CD14-positive monocyte (primary cell): Measurements from ENCODE around the gene BCCIP. TPM values are rescaled to one million over a fixed set of nuclear protein-coding genes. Genes with fewer than 3 reads are reported as not detected.

ENCODE experiments used
- DNase-seq, 3 donors: peaks; one replicate each; pipeline ENCODE4 v3.0.0-alpha.2; 2011 to 2022
- H2AFZ ChIP-seq: 2 replicates; pipeline ENCODE4 v1.6.0; 2012; ENCODE audit warnings: mild to moderate bottlenecking, low read depth, low read length, inconsistent platforms; ENCODE audit not compliant: insufficient read depth, poor library complexity, severe bottlenecking
- H3K27ac ChIP-seq, 2 donors: 1 replicate in 1 of 2; 2 replicates in 1 of 2; pipeline ENCODE4 v1.5.1; 2012 to 2013; ENCODE audit warnings: low read length in 2 of 2, control low read depth in 1 of 2, inconsistent platforms in 1 of 2, low read depth in 1 of 2, mild to moderate bottlenecking in 1 of 2
- H3K27me3 ChIP-seq, 2 donors: one replicate each; pipeline versions ENCODE4 v1.6.0 to v1.6.1; 2011 to 2013; ENCODE audit warnings: low read length in 2 of 2; ENCODE audit not compliant: control insufficient read depth in 2 of 2, insufficient read depth in 2 of 2
- H3K36me3 ChIP-seq, 2 donors: replicated peaks in 1 of 2; 1 replicate in 1 of 2; 2 replicates in 1 of 2; pipeline versions ENCODE4 v1.5.1 to v1.6.1; 2012 to 2013; ENCODE audit warnings: low read length in 2 of 2, control low read depth in 1 of 2, inconsistent platforms in 1 of 2, mild to moderate bottlenecking in 1 of 2; ENCODE audit not compliant: insufficient read depth in 2 of 2, control insufficient read depth in 1 of 2
- H3K4me1 ChIP-seq, 2 donors: 1 replicate in 1 of 2; 2 replicates in 1 of 2; pipeline versions ENCODE4 v1.5.1 to v1.6.1; 2012 to 2013; ENCODE audit warnings: low read length in 2 of 2, control low read depth in 1 of 2, inconsistent platforms in 1 of 2, mild to moderate bottlenecking in 1 of 2, moderate library complexity in 1 of 2; ENCODE audit not compliant: insufficient read depth in 2 of 2, control insufficient read depth in 1 of 2
- H3K4me2 ChIP-seq: replicated peaks from 2 replicates; pipeline ENCODE3; 2012; ENCODE audit warnings: low read length, moderate library complexity, mild to moderate bottlenecking; ENCODE audit not compliant: poor library complexity, severe bottlenecking; ENCODE audit errors: extremely low read depth
- H3K4me3 ChIP-seq, 3 experiments: fragments of 200-600 bp in 1 of 3; sonication (generic) in 1 of 3; replicated peaks in 1 of 3; 1 replicate in 2 of 3; 2 replicates in 1 of 3; pipeline ENCODE4 v1.5.1; 2011 to 2013; ENCODE audit warnings: low read length in 3 of 3, mild to moderate bottlenecking in 3 of 3, control low read depth in 2 of 3, low read depth in 2 of 3, inconsistent platforms in 1 of 3, moderate library complexity in 1 of 3
- H3K79me2 ChIP-seq: 2 replicates; pipeline ENCODE4 v1.6.0; 2012; ENCODE audit warnings: mild to moderate bottlenecking, control low read depth, inconsistent platforms, low read length, moderate library complexity; ENCODE audit not compliant: insufficient read depth
- H3K9ac ChIP-seq: 2 replicates; pipeline ENCODE4 v1.6.0; 2017; ENCODE audit warnings: low read length, mild to moderate bottlenecking; ENCODE audit not compliant: insufficient read depth, poor library complexity, severe bottlenecking
- H3K9me3 ChIP-seq, 2 donors: replicated peaks in 1 of 2; 1 replicate in 1 of 2; 2 replicates in 1 of 2; pipeline versions ENCODE4 v1.5.1 to v1.6.1; 2012 to 2013; ENCODE audit warnings: low read length in 2 of 2, control low read depth in 1 of 2; ENCODE audit not compliant: control insufficient read depth in 1 of 2, insufficient read depth in 1 of 2
- H4K20me1 ChIP-seq: 2 replicates; pipeline ENCODE4 v1.6.0; 2012; ENCODE audit warnings: mild to moderate bottlenecking, low read length, control low read depth, moderate library complexity; ENCODE audit not compliant: insufficient read depth
- H3K27ac Mint-ChIP-seq, 7 donors: one replicate each; pipeline ENCODE4 v1.8.0; 2020; ENCODE audit warnings: mild to moderate bottlenecking in 7 of 7, mixed read lengths in 7 of 7, moderate library complexity in 6 of 7, inconsistent platforms in 2 of 7
- H3K27me3 Mint-ChIP-seq, 3 donors: one replicate each; pipeline ENCODE4 v1.8.0; 2021 to 2022; ENCODE audit warnings: low read depth in 3 of 3, mild to moderate bottlenecking in 3 of 3, mixed read lengths in 3 of 3, moderate library complexity in 3 of 3, inconsistent platforms in 1 of 3
- H3K36me3 Mint-ChIP-seq, 2 donors: one replicate each; pipeline ENCODE4 v1.8.0; 2020; ENCODE audit warnings: mixed read lengths in 2 of 2, inconsistent platforms in 1 of 2, mild to moderate bottlenecking in 1 of 2
- H3K4me1 Mint-ChIP-seq: one replicate; pipeline ENCODE4 v1.8.0; 2020; ENCODE audit warnings: mild to moderate bottlenecking, mixed read lengths
- H3K4me3 Mint-ChIP-seq, 2 donors: one replicate each; pipeline ENCODE4 v1.8.0; 2020; ENCODE audit warnings: mild to moderate bottlenecking in 2 of 2, mixed read lengths in 2 of 2, moderate library complexity in 1 of 2
- H3K9me3 Mint-ChIP-seq, 7 donors: one replicate each; pipeline ENCODE4 v1.8.0; 2020 to 2022; ENCODE audit warnings: mixed read lengths in 7 of 7, mild to moderate bottlenecking in 6 of 7, moderate library complexity in 6 of 7, inconsistent platforms in 2 of 7
- WGBS: methylation state at CpG from one replicate; pipeline ENCODE4 v1.1.5; 2013; ENCODE audit warnings: missing lambda C conversion rate; ENCODE audit not compliant: insufficient coverage; 5-methylcytosine and 5-hydroxymethylcytosine counted together
- intact Hi-C, 2 donors: fragments of 100-400 bp; cut with micrococcal nuclease; formaldehyde crosslinking; loops; one replicate each; pipeline versions ENCODE4 v1.15.0 to v1.15.1; 2023
- polyA plus RNA-seq, 3 donors: library from polyadenylated mRNA; depleted of rRNA in 1 of 3; unstranded in 2 of 3; stranded (reverse) in 1 of 3; fragments of 300-500 nt in 2 of 3; fragments of >200 nt in 1 of 3; fragmentation: Illumina TruSeq in 2 of 3; gene quantifications; 1 replicate in 2 of 3; 2 replicates in 1 of 3; pipeline ENCODE4 v1.2.3, GENCODE V29; 2012 to 2021
- TF ChIP-seq, protein P1 (sequence below): fragments of 200-600 bp; IDR thresholded peaks from one replicate; pipeline ENCODE4 v1.8.0; 2022; ENCODE audit warnings: antibody characterized with exemption, mild to moderate bottlenecking

Gene BCCIP
- polyA plus RNA-seq, 3 donors, result 16.0 to 61.7 (median 59.3) TPM

DNA sequence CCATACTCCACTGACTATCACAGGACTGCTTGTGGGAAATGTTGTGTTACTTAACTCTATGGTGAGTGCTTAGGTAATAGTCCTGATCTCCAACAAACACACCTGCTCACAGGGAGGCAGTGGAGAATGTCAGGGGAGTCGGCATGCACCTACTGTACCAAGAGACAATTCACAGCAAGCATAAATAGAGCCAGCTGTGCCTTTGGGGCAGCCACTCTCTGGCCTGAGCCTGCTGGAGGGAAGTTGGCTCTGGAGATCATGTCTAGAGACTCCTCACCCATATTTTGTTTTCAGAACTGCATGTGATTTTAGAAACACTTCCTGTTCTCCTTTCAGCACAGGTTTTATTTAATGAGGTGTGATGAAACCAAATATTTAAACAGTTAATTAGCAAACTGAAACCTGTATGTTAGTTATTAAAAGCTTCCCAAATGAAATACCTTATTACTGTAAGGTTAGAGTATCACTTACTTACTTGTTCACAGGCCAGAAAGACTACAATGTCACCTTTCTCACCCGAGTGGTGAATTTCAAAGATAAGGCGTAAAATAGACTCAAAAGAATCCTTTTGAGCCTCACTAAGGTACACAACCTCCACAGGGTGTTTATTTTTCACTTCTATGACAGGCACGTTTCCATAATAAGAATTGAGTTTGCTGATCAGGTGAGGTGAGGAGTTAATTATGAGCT is 35.9 kb downstream of the BCCIP start:
- no peak for DNase-seq
- H3K9me3 ChIP-seq, result no peaks in the 10 kb centered on the region
- no peak overlapping the region for H3K27ac Mint-ChIP-seq
- intact Hi-C loops, result no loop called here
- H3K4me1 ChIP-seq, result no peaks in the 10 kb centered on the region
- WGBS, result no CpG with 5 or more reads among the region's 4 CpGs
- H3K36me3 ChIP-seq, result peaks cover 10 to 41% of the 10 kb centered on the region in 2 donors
- no peak overlapping the region for H3K27ac ChIP-seq
- H3K9me3 Mint-ChIP-seq, result no peaks in the 10 kb centered on the region
- no peaks in the 10 kb centered on the region for H3K4me1 Mint-ChIP-seq
- peaks cover 24 to 46% of the 10 kb centered on the region in 2 donors for H3K36me3 Mint-ChIP-seq
- H3K9ac ChIP-seq, result no peak overlapping the region
- H3K79me2 ChIP-seq, result no peaks in the 10 kb centered on the region
- H3K4me2 ChIP-seq, result no peak overlapping the region
- no peaks in the 10 kb centered on the region for H3K27me3 ChIP-seq
- H2AFZ ChIP-seq, result no peak overlapping the region
- H3K4me3 Mint-ChIP-seq, result no peak overlapping the region
- H4K20me1 ChIP-seq, result no peaks in the 10 kb centered on the region
- TF ChIP-seq, protein P1, sequence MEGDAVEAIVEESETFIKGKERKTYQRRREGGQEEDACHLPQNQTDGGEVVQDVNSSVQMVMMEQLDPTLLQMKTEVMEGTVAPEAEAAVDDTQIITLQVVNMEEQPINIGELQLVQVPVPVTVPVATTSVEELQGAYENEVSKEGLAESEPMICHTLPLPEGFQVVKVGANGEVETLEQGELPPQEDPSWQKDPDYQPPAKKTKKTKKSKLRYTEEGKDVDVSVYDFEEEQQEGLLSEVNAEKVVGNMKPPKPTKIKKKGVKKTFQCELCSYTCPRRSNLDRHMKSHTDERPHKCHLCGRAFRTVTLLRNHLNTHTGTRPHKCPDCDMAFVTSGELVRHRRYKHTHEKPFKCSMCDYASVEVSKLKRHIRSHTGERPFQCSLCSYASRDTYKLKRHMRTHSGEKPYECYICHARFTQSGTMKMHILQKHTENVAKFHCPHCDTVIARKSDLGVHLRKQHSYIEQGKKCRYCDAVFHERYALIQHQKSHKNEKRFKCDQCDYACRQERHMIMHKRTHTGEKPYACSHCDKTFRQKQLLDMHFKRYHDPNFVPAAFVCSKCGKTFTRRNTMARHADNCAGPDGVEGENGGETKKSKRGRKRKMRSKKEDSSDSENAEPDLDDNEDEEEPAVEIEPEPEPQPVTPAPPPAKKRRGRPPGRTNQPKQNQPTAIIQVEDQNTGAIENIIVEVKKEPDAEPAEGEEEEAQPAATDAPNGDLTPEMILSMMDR, result no peak
- H3K4me3 ChIP-seq, result no peak overlapping the region
- no peaks in the 10 kb centered on the region for H3K27me3 Mint-ChIP-seq

DNA sequence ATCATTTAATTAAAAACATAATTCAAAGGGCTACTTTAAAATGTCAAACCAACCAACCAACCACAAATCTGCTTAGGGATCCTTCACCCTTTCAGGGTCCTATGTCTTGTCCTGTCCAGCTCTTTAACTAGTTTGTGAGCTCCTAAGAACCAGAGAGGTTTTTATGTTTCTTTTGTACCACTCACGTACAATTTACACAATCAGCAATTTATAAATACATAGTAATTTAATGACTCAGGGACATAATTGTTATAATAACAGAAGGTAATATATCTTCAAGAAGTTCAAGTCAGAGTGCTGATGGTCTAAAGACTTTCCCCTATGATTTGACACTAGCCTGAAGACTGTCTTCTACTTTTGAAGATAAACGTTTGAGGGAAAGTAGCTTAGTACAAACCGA is 41.8 kb downstream of the BCCIP start:
- no peak for DNase-seq
- H3K9me3 Mint-ChIP-seq, result no peaks in the 10 kb centered on the region
- no peak overlapping the region for H3K4me3 Mint-ChIP-seq
- H3K4me3 ChIP-seq, result no peak overlapping the region
- TF ChIP-seq, protein P1, result no peak
- intact Hi-C loops, result loop anchor here in 1 of 2 donors (10.0 kb wide), 1 partner anchor 880 kb away; no protein-coding TSS in a partner anchor
- no peak overlapping the region for H2AFZ ChIP-seq
- H3K36me3 ChIP-seq, result peaks cover 14 to 43% of the 10 kb centered on the region in 2 donors
- H3K9ac ChIP-seq, result no peak overlapping the region
- H3K27me3 ChIP-seq, result no peaks in the 10 kb centered on the region
- WGBS, result 92% methylated on average over 2 of the region's 3 CpGs
- H3K27ac ChIP-seq, result no peak overlapping the region
- H3K4me2 ChIP-seq, result no peak overlapping the region
- H3K4me1 ChIP-seq, result no peaks in the 10 kb centered on the region
- H3K36me3 Mint-ChIP-seq, result peaks cover 24 to 38% of the 10 kb centered on the region in 2 donors
- H3K4me1 Mint-ChIP-seq, result no peaks in the 10 kb centered on the region
- H3K27ac Mint-ChIP-seq, result no peak overlapping the region
- H3K27me3 Mint-ChIP-seq, result peaks cover 0 to 2% (median 2%) of the 10 kb centered on the region in 3 donors
- no peaks in the 10 kb centered on the region for H3K9me3 ChIP-seq
- H3K79me2 ChIP-seq, result no peaks in the 10 kb centered on the region
- H4K20me1 ChIP-seq, result no peaks in the 10 kb centered on the region
